Measurements from ENCODE around the gene PLPP1. TPM values are rescaled to one million over a fixed set of nuclear protein-coding genes. Genes with fewer than 3 reads are reported as not detected.

Gene PLPP1
- polyA plus RNA-seq, 3 donors, result 0.87 to 1.5 (median 0.98) TPM

DNA sequence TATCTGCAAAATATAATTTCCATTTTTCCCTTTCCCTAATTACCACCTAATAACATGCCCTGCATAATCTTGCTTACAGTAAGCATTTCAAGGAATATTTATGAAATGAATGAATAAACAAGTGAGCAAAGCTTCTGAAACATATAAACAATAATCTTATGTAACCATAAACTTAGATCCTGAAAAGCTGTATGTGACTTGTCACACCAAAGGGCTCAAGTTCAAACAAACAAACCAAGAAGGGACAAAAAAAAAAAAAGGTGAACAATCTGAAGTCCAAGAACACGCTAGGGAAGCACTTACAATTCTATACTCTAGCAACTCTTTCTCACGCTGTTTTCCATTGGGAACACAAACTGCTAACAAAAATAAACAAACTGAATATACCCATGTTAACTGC is 36.3 kb downstream of the PLPP1 start:
- Histone ChIP-seq H3K9ac (ENCODE audit: insufficient read depth, low read length, poor library complexity, severe bottlenecking) (no peak overlapping the region), H3K27ac (ENCODE audit: low read depth in 1 of 2, low read length in 2 of 2) (no peak overlapping the region), H3K36me3 (replicated peaks in 1 of 2; ENCODE audit: control insufficient read depth in 1 of 2, insufficient read depth in 2 of 2, low read length in 2 of 2) (no peaks in the 10 kb centered on the region), H3K4me2 (replicated peaks; ENCODE audit: extremely low read depth, low read length, poor library complexity, severe bottlenecking) (no peak overlapping the region), H3K4me3 (replicated peaks in 1 of 3; ENCODE audit: low read depth in 2 of 3, low read length in 3 of 3) (no peak overlapping the region), H4K20me1 (ENCODE audit: insufficient read depth, low read length) (no peaks in the 10 kb centered on the region), H3K79me2 (ENCODE audit: insufficient read depth, low read length) (no peaks in the 10 kb centered on the region), H2AFZ (ENCODE audit: insufficient read depth, low read depth, low read length, poor library complexity, severe bottlenecking) (no peak overlapping the region), H3K4me1 (ENCODE audit: control insufficient read depth in 1 of 2, insufficient read depth in 2 of 2, low read length in 2 of 2) (no peaks in the 10 kb centered on the region), H3K27me3 (ENCODE audit: control insufficient read depth in 2 of 2, insufficient read depth in 2 of 2, low read length in 2 of 2) (no peaks in the 10 kb centered on the region), H3K9me3 (replicated peaks in 1 of 2; ENCODE audit: control insufficient read depth in 1 of 2, insufficient read depth in 1 of 2, low read length in 2 of 2) (no peaks in the 10 kb centered on the region)
- intact Hi-C loops (cut with micrococcal nuclease), result no loop called here
- Mint-ChIP-seq H3K4me3 (no peak overlapping the region), H3K27ac (no peak overlapping the region), H3K27me3 (ENCODE audit: low read depth in 3 of 3) (peaks cover 0 to 1% (median 0%) of the 10 kb centered on the region in 3 donors), H3K4me1 (peaks cover 2% of the 10 kb centered on the region), H3K9me3 (no peaks in the 10 kb centered on the region), H3K36me3 (no peaks in the 10 kb centered on the region)
- no peak for TF ChIP-seq CTCF (IDR thresholded peaks at IDR 0.05)
- no peak for DNase-seq
- 100% methylated on average over 2 of the region's 2 CpGs for WGBS (ENCODE audit: insufficient coverage)

DNA sequence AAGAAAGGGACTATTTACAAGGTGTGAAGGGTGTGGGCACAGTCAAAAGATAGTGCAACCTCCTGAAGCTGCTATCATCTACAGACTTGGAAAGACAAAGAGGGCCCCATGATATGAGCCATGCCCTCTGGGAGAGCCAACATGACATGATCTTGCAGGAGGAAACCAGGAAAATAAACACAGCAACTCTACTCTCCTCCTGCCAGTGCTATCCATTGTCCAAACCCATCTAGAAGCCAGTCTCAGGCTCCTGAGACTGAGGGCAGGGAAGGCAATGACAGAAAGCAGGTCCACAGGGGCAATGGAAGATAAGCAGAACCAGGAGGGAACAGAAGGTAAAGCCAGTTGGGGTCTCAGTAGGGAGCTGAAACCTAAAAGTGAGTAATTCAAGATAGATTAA is 37.1 kb downstream of the PLPP1 start:
- Mint-ChIP-seq H3K36me3 (no peaks in the 10 kb centered on the region), H3K27me3 (ENCODE audit: low read depth in 3 of 3) (no peaks in the 10 kb centered on the region), H3K4me3 (no peak overlapping the region), H3K9me3 (no peaks in the 10 kb centered on the region), H3K27ac (no peak overlapping the region), H3K4me1 (no peaks in the 10 kb centered on the region)
- Histone ChIP-seq H3K9me3 (replicated peaks in 1 of 2; ENCODE audit: control insufficient read depth in 1 of 2, insufficient read depth in 1 of 2, low read length in 2 of 2) (no peaks in the 10 kb centered on the region), H3K27ac (ENCODE audit: low read depth in 1 of 2, low read length in 2 of 2) (no peak overlapping the region), H3K4me3 (replicated peaks in 1 of 3; ENCODE audit: low read depth in 2 of 3, low read length in 3 of 3) (no peak overlapping the region), H2AFZ (ENCODE audit: insufficient read depth, low read depth, low read length, poor library complexity, severe bottlenecking) (no peak overlapping the region), H3K4me1 (ENCODE audit: control insufficient read depth in 1 of 2, insufficient read depth in 2 of 2, low read length in 2 of 2) (no peaks in the 10 kb centered on the region), H3K36me3 (replicated peaks in 1 of 2; ENCODE audit: control insufficient read depth in 1 of 2, insufficient read depth in 2 of 2, low read length in 2 of 2) (no peaks in the 10 kb centered on the region), H3K27me3 (ENCODE audit: control insufficient read depth in 2 of 2, insufficient read depth in 2 of 2, low read length in 2 of 2) (no peaks in the 10 kb centered on the region), H4K20me1 (ENCODE audit: insufficient read depth, low read length) (no peaks in the 10 kb centered on the region), H3K79me2 (ENCODE audit: insufficient read depth, low read length) (no peaks in the 10 kb centered on the region), H3K9ac (ENCODE audit: insufficient read depth, low read length, poor library complexity, severe bottlenecking) (no peak overlapping the region), H3K4me2 (replicated peaks; ENCODE audit: extremely low read depth, low read length, poor library complexity, severe bottlenecking) (no peak overlapping the region)
- TF ChIP-seq CTCF (IDR thresholded peaks at IDR 0.05), result no peak
- intact Hi-C loops (cut with micrococcal nuclease), result no loop called here
- no peak for DNase-seq
